Neural progenitor cell (in vitro differentiated cells): Measurements from ENCODE around the gene MYH7.
"Not testable (repeated sequence)": the region's sequence is repeated elsewhere in the genome, so short reads cannot be mapped to it uniquely, and the experiment has no call there.

Experiments
- CTCF ChIP-seq: fragments of 200-600 bp; sonication (generic); IDR thresholded peaks from 2 replicates; pipeline ENCODE4 v1.5.1; 2017; ENCODE audit warnings: antibody characterized with exemption, mild to moderate bottlenecking
- EZH2 ChIP-seq: fragments of 200-600 bp; sonication (generic); IDR thresholded peaks from 2 replicates; pipeline ENCODE4 v1.6.1; 2017; ENCODE audit warnings: antibody characterized with exemption, mild to moderate bottlenecking, moderate library complexity
- EZH2phosphoT487 ChIP-seq: fragments of 200-600 bp; sonication (generic); IDR thresholded peaks from 2 replicates; pipeline ENCODE4 v1.6.1; 2017; ENCODE audit warnings: antibody characterized with exemption

- TF ChIP-seq CTCF = peak; percentile 43
- not testable (repeated sequence) for TF ChIP-seq EZH2, EZH2phosphoT487
Measured at GRCh38 chr14:23456883-23457586, 21.6 kb upstream of the MYH7 start.
